CD4-positive, alpha-beta T cell (primary cell): Measurements from ENCODE around the gene PWP2. TPM values are rescaled to one million over a fixed set of nuclear protein-coding genes. Genes with fewer than 3 reads are reported as not detected.
A peak's percentile ranks its signal among the peaks of the same experiment; 100 is the strongest.

Source experiments
- ATAC-seq: fragments of 200-7000 bp; cut with Tn5 transposase; one replicate; pipeline ENCODE4 v1.10.0; 2022; ENCODE audit warnings: mild to moderate bottlenecking; ENCODE audit not compliant: poor library complexity
- CTCF ChIA-PET: fragments of 350-600 bp; sonication (Branson Sonifier 250); formaldehyde crosslinking; loops from one replicate; lab custom pipeline; 2021; ENCODE audit warnings: antibody characterized with exemption, inconsistent platforms; lab: Charles Lee
- POLR2A ChIA-PET: fragments of 350-600 bp; sonication (Branson Sonifier 250); formaldehyde crosslinking; loops from one replicate; lab custom pipeline; 2021; ENCODE audit warnings: antibody characterized with exemption, inconsistent platforms; lab: Charles Lee
- DNase-seq, 14 experiments: peaks; one replicate each; pipeline ENCODE4 v3.0.0-alpha.2; 2013 to 2020; ENCODE audit warnings: mixed read lengths in 2 of 14
- H3K27ac ChIP-seq, 2 donors: one replicate each; pipeline versions ENCODE4 v1.5.1 to v1.7.0; 2013; ENCODE audit warnings: low read length in 2 of 2, low read depth in 1 of 2, mild to moderate bottlenecking in 1 of 2
- H3K27me3 ChIP-seq, 2 experiments: 1 replicate in 1 of 2; 2 replicates in 1 of 2; pipeline versions ENCODE4 v1.6.1 to v1.7.0; 2013; ENCODE audit warnings: low read length in 2 of 2, control low read depth in 1 of 2, mild to moderate bottlenecking in 1 of 2, moderate library complexity in 1 of 2; ENCODE audit not compliant: insufficient read depth in 2 of 2, control insufficient read depth in 1 of 2
- H3K36me3 ChIP-seq: one replicate; pipeline ENCODE4 v1.6.1; 2013; ENCODE audit warnings: low read length, control low read depth; ENCODE audit not compliant: insufficient read depth
- H3K4me1 ChIP-seq: one replicate; pipeline ENCODE4 v1.6.1; 2013; ENCODE audit warnings: low read length, control low read depth; ENCODE audit not compliant: insufficient read depth
- H3K4me3 ChIP-seq: one replicate; pipeline ENCODE4 v1.5.1; 2013; ENCODE audit warnings: mild to moderate bottlenecking, low read length, moderate library complexity
- H3K9me3 ChIP-seq, 2 experiments: 1 replicate in 1 of 2; 2 replicates in 1 of 2; pipeline versions ENCODE4 v1.6.1 to v1.7.0; 2013; ENCODE audit warnings: low read length in 2 of 2, mild to moderate bottlenecking in 2 of 2, control low read depth in 1 of 2, moderate library complexity in 1 of 2; ENCODE audit not compliant: control insufficient read depth in 1 of 2, insufficient read depth in 1 of 2
- H3K27ac Mint-ChIP-seq: one replicate; pipeline ENCODE4 v1.8.0; 2020; ENCODE audit warnings: mixed read lengths
- H3K27me3 Mint-ChIP-seq: one replicate; pipeline ENCODE4 v1.8.0; 2021; ENCODE audit warnings: mixed read lengths
- H3K36me3 Mint-ChIP-seq: one replicate; pipeline ENCODE4 v1.8.0; 2021; ENCODE audit warnings: low read depth, mixed read lengths
- H3K4me1 Mint-ChIP-seq: one replicate; pipeline ENCODE4 v1.8.0; 2021; ENCODE audit warnings: low read depth, mixed read lengths
- H3K4me3 Mint-ChIP-seq: one replicate; pipeline ENCODE4 v1.8.0; 2020; ENCODE audit warnings: mild to moderate bottlenecking, mixed read lengths
- H3K9me3 Mint-ChIP-seq: one replicate; pipeline ENCODE4 v1.8.0; 2020; ENCODE audit warnings: mixed read lengths
- intact Hi-C, 2 experiments: fragments of 100-400 bp; cut with DNase I in 1 of 2; cut with micrococcal nuclease in 1 of 2; formaldehyde crosslinking; loops; one replicate each; pipeline versions ENCODE4 v1.15.1 to v1.9.0; 2023 to 2025; cut with DNase I, micrococcal nuclease
- total RNA-seq, 174 experiments: library from RNA in 2 of 174; stranded (reverse) in 2 of 174; gene quantifications; one replicate each; pipeline ENCODE4 v1.2.3 and lab custom pipeline; 2021 to 2026
- TF ChIP-seq, protein P1 (sequence below): fragments of 200-600 bp; IDR thresholded peaks from one replicate; pipeline ENCODE4 v1.8.0; 2022; ENCODE audit warnings: antibody characterized with exemption, mild to moderate bottlenecking

The PWP2 gene
- total RNA-seq, 2 experiments from 2014 or later = 38.0 to 40.6 TPM

GRCh38 chr21:44090325-44090724 lies 16.9 kb upstream of the PWP2 start:
- H3K27ac ChIP-seq = peak overlapping the region; percentile 75 to 80
- peak overlapping the region; percentile 24 for H3K4me3 ChIP-seq
- ChIA-PET POLR2A (interaction anchor here (0.6 kb wide), 1 partner anchor 24 kb away, joined by 3 read pairs; no protein-coding TSS in a partner anchor), CTCF (interaction anchor here (1.0 kb wide), 1 partner anchor 76 kb away, joined by 3 read pairs; no protein-coding TSS in a partner anchor)
- H3K4me1 ChIP-seq = peaks cover 64% of the 10 kb centered on the region
- intact Hi-C loops = no loop called here
- H3K9me3 Mint-ChIP-seq = no peaks in the 10 kb centered on the region
- ATAC-seq = no peak
- peaks cover 69% of the 10 kb centered on the region for H3K36me3 Mint-ChIP-seq
- peak overlapping the region; percentile 72 for H3K4me3 Mint-ChIP-seq
- H3K27ac Mint-ChIP-seq = peak overlapping the region; percentile 95
- DNase-seq = peak in 6 of 14 experiments; percentile 25 to 62 (median 48)
- H3K9me3 ChIP-seq = no peaks in the 10 kb centered on the region
- no peaks in the 10 kb centered on the region for H3K27me3 ChIP-seq
- H3K36me3 ChIP-seq = peaks cover 83% of the 10 kb centered on the region
- TF ChIP-seq, protein P1, sequence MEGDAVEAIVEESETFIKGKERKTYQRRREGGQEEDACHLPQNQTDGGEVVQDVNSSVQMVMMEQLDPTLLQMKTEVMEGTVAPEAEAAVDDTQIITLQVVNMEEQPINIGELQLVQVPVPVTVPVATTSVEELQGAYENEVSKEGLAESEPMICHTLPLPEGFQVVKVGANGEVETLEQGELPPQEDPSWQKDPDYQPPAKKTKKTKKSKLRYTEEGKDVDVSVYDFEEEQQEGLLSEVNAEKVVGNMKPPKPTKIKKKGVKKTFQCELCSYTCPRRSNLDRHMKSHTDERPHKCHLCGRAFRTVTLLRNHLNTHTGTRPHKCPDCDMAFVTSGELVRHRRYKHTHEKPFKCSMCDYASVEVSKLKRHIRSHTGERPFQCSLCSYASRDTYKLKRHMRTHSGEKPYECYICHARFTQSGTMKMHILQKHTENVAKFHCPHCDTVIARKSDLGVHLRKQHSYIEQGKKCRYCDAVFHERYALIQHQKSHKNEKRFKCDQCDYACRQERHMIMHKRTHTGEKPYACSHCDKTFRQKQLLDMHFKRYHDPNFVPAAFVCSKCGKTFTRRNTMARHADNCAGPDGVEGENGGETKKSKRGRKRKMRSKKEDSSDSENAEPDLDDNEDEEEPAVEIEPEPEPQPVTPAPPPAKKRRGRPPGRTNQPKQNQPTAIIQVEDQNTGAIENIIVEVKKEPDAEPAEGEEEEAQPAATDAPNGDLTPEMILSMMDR = no peak
- H3K4me1 Mint-ChIP-seq = peaks cover 60% of the 10 kb centered on the region
- no peaks in the 10 kb centered on the region for H3K27me3 Mint-ChIP-seq

DNA sequence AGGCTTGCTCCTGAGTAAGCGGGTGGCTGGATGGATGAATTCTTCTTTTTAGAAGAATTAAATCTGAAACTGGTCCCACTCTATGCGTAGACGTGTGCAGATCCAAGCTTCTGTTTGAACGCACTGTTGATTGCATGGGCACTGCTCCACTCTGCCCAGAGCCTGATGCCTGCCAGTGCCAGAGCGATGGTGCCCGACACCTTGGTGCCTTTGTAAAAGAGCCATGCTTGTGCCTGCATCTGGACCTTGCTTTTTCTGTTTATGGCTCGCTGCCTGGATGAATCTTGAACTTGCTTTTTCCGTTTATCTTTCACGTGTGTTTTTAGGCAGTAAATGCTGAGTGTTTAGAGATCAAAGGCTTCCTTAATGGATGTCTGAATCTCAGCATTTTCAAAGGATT lies 15.0 kb upstream of the PWP2 start:
- H3K4me1 Mint-ChIP-seq = peaks cover 45% of the 10 kb centered on the region
- ChIA-PET POLR2A (interaction anchor here (3.0 kb wide), 1 partner anchor 8 kb away, joined by 15 read pairs; no protein-coding TSS in a partner anchor), CTCF (interaction anchor here (0.7 to 1.6 kb wide), 3 partner anchors 9 to 79 kb away, joined by 3 to 7 read pairs (median 3); no protein-coding TSS in a partner anchor)
- Histone ChIP-seq H3K9me3 (no peaks in the 10 kb centered on the region), H3K4me3 (no peak overlapping the region), H3K27ac (no peak overlapping the region), H3K27me3 (no peaks in the 10 kb centered on the region), H3K36me3 (peaks cover 71% of the 10 kb centered on the region), H3K4me1 (peaks cover 45% of the 10 kb centered on the region)
- no peaks in the 10 kb centered on the region for H3K27me3 Mint-ChIP-seq
- H3K9me3 Mint-ChIP-seq = no peaks in the 10 kb centered on the region
- peaks cover 58% of the 10 kb centered on the region for H3K36me3 Mint-ChIP-seq
- TF ChIP-seq, protein P1 = no peak
- DNase-seq (no peak), ATAC-seq (no peak)
- intact Hi-C loops = no loop called here
- peak overlapping the region; percentile 33 for H3K27ac Mint-ChIP-seq
- H3K4me3 Mint-ChIP-seq = no peak overlapping the region

DNA sequence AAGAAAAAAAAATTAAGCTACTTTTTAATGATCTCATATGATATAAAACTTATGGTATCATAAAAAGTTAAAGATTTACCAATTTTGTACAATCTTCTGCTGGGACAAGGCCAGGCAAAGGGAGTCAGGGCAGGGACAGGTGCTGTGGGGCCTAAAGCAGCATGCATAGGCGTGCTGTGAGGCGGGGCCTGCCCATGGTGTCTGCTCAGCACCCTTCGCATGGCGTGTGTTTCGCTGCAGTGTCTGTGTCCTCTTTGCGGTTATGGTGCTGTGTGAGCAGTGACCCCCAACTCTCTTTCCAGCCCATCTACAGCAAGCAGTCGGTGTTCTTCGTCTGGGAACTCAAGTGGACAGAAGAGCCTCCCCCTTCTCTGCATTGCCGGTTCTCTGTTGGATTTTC lies 13.4 kb upstream of the PWP2 start:
- H3K4me3 ChIP-seq = no peak overlapping the region
- H3K36me3 Mint-ChIP-seq = peaks cover 42% of the 10 kb centered on the region
- ChIA-PET POLR2A (interaction anchor here (1.2 to 3.0 kb wide), 2 partner anchors 10 to 75 kb away, joined by 3 to 15 read pairs; no protein-coding TSS in a partner anchor), CTCF (no interaction called here)
- no peak for DNase-seq
- no peak overlapping the region for H3K27ac ChIP-seq
- intact Hi-C loops = no loop called here
- peaks cover 29% of the 10 kb centered on the region for H3K4me1 ChIP-seq
- TF ChIP-seq, protein P1 = no peak
- H3K27ac Mint-ChIP-seq = peak overlapping the region; percentile 56
- peaks cover 30% of the 10 kb centered on the region for H3K4me1 Mint-ChIP-seq
- no peaks in the 10 kb centered on the region for H3K9me3 Mint-ChIP-seq
- no peaks in the 10 kb centered on the region for H3K27me3 Mint-ChIP-seq
- H3K36me3 ChIP-seq = peaks cover 57% of the 10 kb centered on the region
- no peaks in the 10 kb centered on the region for H3K27me3 ChIP-seq
- no peaks in the 10 kb centered on the region for H3K9me3 ChIP-seq
- no peak for ATAC-seq
- H3K4me3 Mint-ChIP-seq = no peak overlapping the region
